B cell (primary cell): ENCODE results near the gene PRKCH. TPM values are rescaled to one million over a fixed set of nuclear protein-coding genes. Genes with fewer than 3 reads are reported as not detected.
A peak's percentile ranks its signal among the peaks of the same experiment; 100 is the strongest.

ENCODE experiments used
- ATAC-seq: fragments of 200-7000 bp; cut with Tn5 transposase; one replicate; pipeline ENCODE4 v1.10.0; 2021; ENCODE audit warnings: low read depth, mild to moderate bottlenecking, moderate number of reproducible peaks, moderate library complexity
- CTCF ChIA-PET: fragments of 350-600 bp; sonication (Branson Sonifier 250); formaldehyde crosslinking; loops from one replicate; lab custom pipeline; 2021; ENCODE audit warnings: antibody characterized with exemption, inconsistent platforms; lab: Charles Lee
- POLR2A ChIA-PET: fragments of 350-600 bp; sonication (Branson Sonifier 250); formaldehyde crosslinking; loops from one replicate; lab custom pipeline; 2021; ENCODE audit warnings: antibody characterized with exemption; lab: Charles Lee
- DNase-seq: peaks from one replicate; pipeline ENCODE4 v3.0.0; 2013
- H2AFZ ChIP-seq: 2 replicates; pipeline ENCODE4 v1.6.1; 2012; ENCODE audit warnings: mild to moderate bottlenecking, low read depth, low read length; ENCODE audit not compliant: insufficient read depth, poor library complexity, severe bottlenecking
- H3K27ac ChIP-seq, 2 donors: 1 replicate in 1 of 2; 2 replicates in 1 of 2; pipeline ENCODE4 v1.5.1; 2012 to 2013; ENCODE audit warnings: low read length in 2 of 2, mild to moderate bottlenecking in 2 of 2, moderate library complexity in 1 of 2
- H3K27me3 ChIP-seq, 4 experiments: fragments of 200-600 bp in 1 of 4; sonication (generic) in 1 of 4; replicated peaks in 1 of 4; 1 replicate in 2 of 4; 2 replicates in 2 of 4; pipeline versions ENCODE4 v1.6.1 to v1.7.0; 2013 to 2016; ENCODE audit warnings: low read length in 3 of 4, mild to moderate bottlenecking in 2 of 4, mixed read lengths in 1 of 4, moderate library complexity in 1 of 4; ENCODE audit not compliant: insufficient read depth in 4 of 4, control insufficient read depth in 3 of 4; ENCODE audit errors: control extremely low read depth in 1 of 4
- H3K36me3 ChIP-seq, 2 experiments: replicated peaks in 1 of 2; 1 replicate in 1 of 2; 2 replicates in 1 of 2; pipeline versions ENCODE4 v1.6.1 to v1.7.1; 2013; ENCODE audit warnings: low read length in 1 of 2; ENCODE audit not compliant: insufficient read depth in 2 of 2, control insufficient read depth in 1 of 2; ENCODE audit errors: control extremely low read depth in 1 of 2, extremely low read depth in 1 of 2
- H3K4me1 ChIP-seq, 2 donors: fragments of 200-600 bp in 1 of 2; sonication (generic) in 1 of 2; 1 replicate in 1 of 2; 2 replicates in 1 of 2; pipeline versions ENCODE4 v1.5.1 to v1.6.1; 2013 to 2017; ENCODE audit warnings: low read length in 2 of 2; ENCODE audit not compliant: control insufficient read depth in 2 of 2, insufficient read depth in 2 of 2
- H3K4me2 ChIP-seq: replicated peaks from 2 replicates; pipeline ENCODE3; 2012; ENCODE audit warnings: mild to moderate bottlenecking, low read depth, low read length; ENCODE audit not compliant: poor library complexity, severe bottlenecking
- H3K4me3 ChIP-seq, 5 experiments: fragments of 200-600 bp in 1 of 5; sonication (generic) in 1 of 5; 1 replicate in 3 of 5; 2 replicates in 2 of 5; pipeline versions ENCODE4 v1.5.1 to v1.7.0; 2011 to 2016; ENCODE audit warnings: low read length in 4 of 5, mild to moderate bottlenecking in 4 of 5, low read depth in 2 of 5, control low read depth in 1 of 5, moderate library complexity in 1 of 5; ENCODE audit not compliant: insufficient read depth in 1 of 5; ENCODE audit errors: control extremely low read depth in 1 of 5, extremely low read depth in 1 of 5
- H3K79me2 ChIP-seq: fragments of 200-600 bp; sonication (generic); one replicate; pipeline ENCODE4 v1.6.0; 2016; ENCODE audit warnings: low read length; ENCODE audit not compliant: control insufficient read depth, insufficient read depth
- H3K9ac ChIP-seq: fragments of 200-600 bp; sonication (generic); 2 replicates; pipeline ENCODE4 v1.6.1; 2017; ENCODE audit warnings: mild to moderate bottlenecking, low read length, moderate library complexity
- H3K9me3 ChIP-seq, 3 donors: one replicate each; pipeline versions ENCODE4 v1.6.1 to v1.7.1; 2013; ENCODE audit warnings: low read length in 2 of 3; ENCODE audit not compliant: control insufficient read depth in 2 of 3, insufficient read depth in 1 of 3; ENCODE audit errors: control extremely low read depth in 1 of 3
- H4K20me1 ChIP-seq: 2 replicates; pipeline ENCODE4 v1.6.0; 2012; ENCODE audit warnings: mild to moderate bottlenecking, low read length; ENCODE audit not compliant: insufficient read depth, control insufficient read depth, poor library complexity, severe bottlenecking
- H3K27ac Mint-ChIP-seq: one replicate; pipeline ENCODE4 v1.8.0; 2021; ENCODE audit warnings: mixed read lengths
- H3K27me3 Mint-ChIP-seq: one replicate; pipeline ENCODE4 v1.8.0; 2021; ENCODE audit warnings: mixed read lengths
- H3K4me1 Mint-ChIP-seq: one replicate; pipeline ENCODE4 v1.8.0; 2021; ENCODE audit warnings: mixed read lengths
- H3K4me3 Mint-ChIP-seq: one replicate; pipeline ENCODE4 v1.8.0; 2021; ENCODE audit warnings: mixed read lengths
- H3K9me3 Mint-ChIP-seq: one replicate; pipeline ENCODE4 v1.8.0; 2022; ENCODE audit warnings: mixed read lengths; ENCODE audit not compliant: insufficient read depth
- EZH2 ChIP-seq: IDR thresholded peaks from 2 replicates; pipeline ENCODE4 v1.6.1; 2012; ENCODE audit warnings: borderline replicate concordance, low read depth, mild to moderate bottlenecking, moderate library complexity, low read length; ENCODE audit not compliant: insufficient read depth, poor library complexity, severe bottlenecking
- WGBS: methylation state at CpG from one replicate; pipeline ENCODE4 v1.1.5; 2013; ENCODE audit warnings: missing lambda C conversion rate; ENCODE audit not compliant: insufficient coverage; 5-methylcytosine and 5-hydroxymethylcytosine counted together
- intact Hi-C: fragments of 100-400 bp; cut with micrococcal nuclease; formaldehyde crosslinking; loops from one replicate; pipeline ENCODE4 v1.10.0; 2022
- polyA plus RNA-seq: library from polyadenylated mRNA; depleted of rRNA; stranded (reverse); fragments of >200 nt; gene quantifications from 2 replicates; pipeline ENCODE4 v1.2.3, GENCODE V29; 2012
- total RNA-seq, 2 donors: library from RNA; stranded (reverse); fragments of 120-200 nt in 1 of 2; gene quantifications; 1 replicate in 1 of 2; 2 replicates in 1 of 2; pipeline versions ENCODE4 v1.2.3 to v1.2.4, GENCODE V29; 2013 to 2022
- TF ChIP-seq, protein P1 (sequence below): fragments of 200-600 bp; IDR thresholded peaks from one replicate; pipeline ENCODE4 v1.8.0; 2022; ENCODE audit warnings: antibody characterized with exemption, mild to moderate bottlenecking

The PRKCH gene
- total and polyA plus RNA-seq, 2 donors (not counting 1 experiment from before 2014, with no cell fraction given) = 2.0 to 5.0 TPM

DNA sequence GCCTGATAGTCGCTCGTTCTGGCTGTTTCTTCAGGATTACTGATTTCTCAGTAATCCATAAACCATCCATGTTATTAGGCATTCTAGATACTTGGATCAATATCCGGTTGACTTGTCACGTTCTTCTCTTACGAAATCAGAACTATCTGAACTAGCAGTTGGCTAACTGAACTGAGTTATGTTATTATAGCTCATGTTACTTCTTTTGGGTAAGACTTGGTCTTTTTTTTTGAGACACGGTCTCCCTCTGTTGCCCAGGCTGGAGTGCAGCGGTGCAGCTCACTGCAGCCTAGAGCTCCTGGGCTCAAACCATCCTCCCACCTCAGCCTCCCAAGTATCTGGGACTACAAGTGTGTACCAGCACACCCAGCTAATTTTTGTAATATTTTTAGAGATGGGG, 178.6 kb downstream of the PRKCH start:
- no peaks in the 10 kb centered on the region for H4K20me1 ChIP-seq
- H3K36me3 ChIP-seq = no peaks in the 10 kb centered on the region
- intact Hi-C loops = no loop called here
- no peak for DNase-seq
- H3K27me3 Mint-ChIP-seq = no peaks in the 10 kb centered on the region
- H3K27ac Mint-ChIP-seq = peak overlapping the region; percentile 62
- H3K4me1 ChIP-seq = peaks cover 63 to 64% of the 10 kb centered on the region in 2 donors
- TF ChIP-seq, protein P1, sequence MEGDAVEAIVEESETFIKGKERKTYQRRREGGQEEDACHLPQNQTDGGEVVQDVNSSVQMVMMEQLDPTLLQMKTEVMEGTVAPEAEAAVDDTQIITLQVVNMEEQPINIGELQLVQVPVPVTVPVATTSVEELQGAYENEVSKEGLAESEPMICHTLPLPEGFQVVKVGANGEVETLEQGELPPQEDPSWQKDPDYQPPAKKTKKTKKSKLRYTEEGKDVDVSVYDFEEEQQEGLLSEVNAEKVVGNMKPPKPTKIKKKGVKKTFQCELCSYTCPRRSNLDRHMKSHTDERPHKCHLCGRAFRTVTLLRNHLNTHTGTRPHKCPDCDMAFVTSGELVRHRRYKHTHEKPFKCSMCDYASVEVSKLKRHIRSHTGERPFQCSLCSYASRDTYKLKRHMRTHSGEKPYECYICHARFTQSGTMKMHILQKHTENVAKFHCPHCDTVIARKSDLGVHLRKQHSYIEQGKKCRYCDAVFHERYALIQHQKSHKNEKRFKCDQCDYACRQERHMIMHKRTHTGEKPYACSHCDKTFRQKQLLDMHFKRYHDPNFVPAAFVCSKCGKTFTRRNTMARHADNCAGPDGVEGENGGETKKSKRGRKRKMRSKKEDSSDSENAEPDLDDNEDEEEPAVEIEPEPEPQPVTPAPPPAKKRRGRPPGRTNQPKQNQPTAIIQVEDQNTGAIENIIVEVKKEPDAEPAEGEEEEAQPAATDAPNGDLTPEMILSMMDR = no peak
- no peak for TF ChIP-seq EZH2
- ATAC-seq = no peak
- CTCF ChIA-PET = interaction anchor here (0.9 to 10.7 kb wide), 8 partner anchors 9 to 338 kb away, joined by 3 to 177 read pairs (median 8); no protein-coding TSS in a partner anchor
- H2AFZ ChIP-seq = no peak overlapping the region
- no peaks in the 10 kb centered on the region for H3K27me3 ChIP-seq
- peaks cover 2% of the 10 kb centered on the region for H3K9me3 Mint-ChIP-seq
- H3K4me3 Mint-ChIP-seq = no peak overlapping the region
- peak overlapping the region in 1 of 2 donors; percentile 91 for H3K27ac ChIP-seq
- H3K4me2 ChIP-seq = no peak overlapping the region
- POLR2A ChIA-PET = interaction anchor here (0.7 to 1.2 kb wide), 3 partner anchors 9 to 229 kb away, joined by 3 to 4 read pairs (median 3); no protein-coding TSS in a partner anchor
- peaks cover 6% of the 10 kb centered on the region for H3K79me2 ChIP-seq
- WGBS = 100% methylated on average over 4 of the region's 7 CpGs
- no peak overlapping the region for H3K9ac ChIP-seq
- peaks cover 0 to 5% (median 2%) of the 10 kb centered on the region in 3 donors for H3K9me3 ChIP-seq
- H3K4me3 ChIP-seq = no peak overlapping the region
- H3K4me1 Mint-ChIP-seq = peaks cover 62% of the 10 kb centered on the region

DNA sequence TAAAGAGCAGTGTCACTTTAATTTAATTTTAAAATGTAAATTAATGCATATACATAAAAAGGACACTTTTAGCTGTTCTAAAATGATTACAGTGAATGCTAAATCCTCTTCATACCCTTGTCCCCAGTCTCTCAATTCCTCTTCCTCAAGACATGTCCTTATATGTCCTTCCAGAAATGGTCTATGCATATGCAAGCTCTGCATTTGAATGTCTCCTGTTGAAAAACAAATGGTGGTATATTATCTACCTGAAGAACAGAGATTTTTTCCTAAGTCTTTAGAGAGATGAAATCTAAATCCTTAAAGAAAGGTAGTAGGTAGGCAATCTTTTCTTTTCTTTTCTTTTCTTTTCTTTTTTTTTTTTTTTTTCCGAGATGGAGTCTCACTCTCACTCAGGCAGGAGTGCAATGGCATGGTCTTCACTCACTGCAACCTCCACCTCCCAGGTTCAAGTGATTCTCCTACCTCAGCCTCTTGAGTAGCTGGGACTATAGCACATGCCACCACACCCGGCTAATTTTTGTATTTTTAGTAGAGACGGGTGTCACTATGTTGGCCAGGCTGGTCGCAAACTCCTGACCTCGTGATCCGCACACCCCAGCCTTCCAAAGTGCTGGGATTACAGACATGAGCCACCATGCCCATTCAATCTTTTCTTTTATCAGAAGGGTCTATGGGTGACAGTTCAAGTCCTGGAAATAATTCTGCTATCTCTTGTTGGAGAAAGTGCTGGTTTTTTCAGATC, 180.5 kb downstream of the PRKCH start:
- Mint-ChIP-seq H3K4me1 (peaks cover 76% of the 10 kb centered on the region), H3K9me3 (peaks cover 2% of the 10 kb centered on the region), H3K27me3 (no peaks in the 10 kb centered on the region), H3K27ac (peak overlapping the region; percentile 98), H3K4me3 (peak overlapping the region; percentile 84)
- ATAC-seq (no peak), DNase-seq (no peak)
- H3K36me3 ChIP-seq = no peaks in the 10 kb centered on the region
- H3K4me1 ChIP-seq = peaks cover 78 to 80% of the 10 kb centered on the region in 2 donors
- no peak for TF ChIP-seq EZH2
- TF ChIP-seq, protein P1 = no peak
- peak overlapping the region; percentile 79 for H3K4me2 ChIP-seq
- no CpG with 5 or more reads among the region's 6 CpGs for WGBS
- H2AFZ ChIP-seq = peak overlapping the region; percentile 23
- H3K27me3 ChIP-seq = no peaks in the 10 kb centered on the region
- ChIA-PET POLR2A (interaction anchor here (0.7 to 4.2 kb wide), 8 partner anchors 11 to 210 kb away, joined by 3 to 88 read pairs (median 10); partner anchors contain the start of gene HIF1A), CTCF (interaction anchor here (0.6 to 10.7 kb wide), 10 partner anchors 9 to 289 kb away, joined by 3 to 177 read pairs (median 9); partner anchors contain the start of gene HIF1A)
- H3K79me2 ChIP-seq = peaks cover 6% of the 10 kb centered on the region
- peaks cover 0 to 10% (median 2%) of the 10 kb centered on the region in 3 donors for H3K9me3 ChIP-seq
- no peaks in the 10 kb centered on the region for H4K20me1 ChIP-seq
- peak overlapping the region; percentile 89 to 91 for H3K27ac ChIP-seq
- no peak overlapping the region for H3K4me3 ChIP-seq
- intact Hi-C loops = loop anchor here (2.0 kb wide), 2 partner anchors 29 to 161 kb away; no protein-coding TSS in a partner anchor
- no peak overlapping the region for H3K9ac ChIP-seq
